Neural progenitor cell (in vitro differentiated cells): ENCODE data around the gene WWOX.
"Not testable (repeated sequence)": the region's sequence is repeated elsewhere in the genome, so short reads cannot be mapped to it uniquely, and the experiment has no call there.

Experiments used
- CTCF ChIP-seq: fragments of 200-600 bp; sonication (generic); IDR thresholded peaks from 2 replicates; pipeline ENCODE4 v1.5.1; 2017; ENCODE audit warnings: antibody characterized with exemption, mild to moderate bottlenecking
- EZH2 ChIP-seq: fragments of 200-600 bp; sonication (generic); IDR thresholded peaks from 2 replicates; pipeline ENCODE4 v1.6.1; 2017; ENCODE audit warnings: antibody characterized with exemption, mild to moderate bottlenecking, moderate library complexity
- EZH2phosphoT487 ChIP-seq: fragments of 200-600 bp; sonication (generic); IDR thresholded peaks from 2 replicates; pipeline ENCODE4 v1.6.1; 2017; ENCODE audit warnings: antibody characterized with exemption

GRCh38 chr16:79260890-79261289, 1161.4 kb downstream of the WWOX start:
- not testable (repeated sequence) for TF ChIP-seq CTCF, EZH2phosphoT487, EZH2
